Activated naive CD4-positive, alpha-beta T cell treated with anti-CD3 and anti-CD28 coated beads, Interleukin-2, amount 50 U/mL, for 16 hours (primary cell): Measurements from ENCODE around the gene C6orf141.

Experiments used
- DNase-seq: peaks from one replicate; pipeline ENCODE4 v3.0.0-alpha.2; 2020

Gene C6orf141

DNA sequence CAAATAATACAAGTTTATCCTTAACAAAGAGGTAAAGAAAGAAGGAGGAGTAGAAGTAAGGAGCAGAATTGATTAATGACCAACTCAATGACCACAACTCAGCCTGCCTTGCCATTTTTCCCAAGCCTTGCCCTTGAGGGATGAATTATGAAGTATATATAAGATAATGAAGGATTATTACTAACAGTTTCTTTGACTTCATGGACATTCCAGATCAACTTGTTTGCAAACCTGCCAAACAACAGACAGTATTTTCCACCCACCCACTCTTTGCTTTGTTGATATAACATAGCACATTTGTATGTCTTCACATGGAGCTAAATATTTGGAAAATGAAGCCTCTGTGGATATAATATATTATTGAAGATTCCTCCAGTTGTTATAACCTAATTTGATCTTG lies 9.9 kb upstream of the C6orf141 start:
- DNase-seq, result no peak

DNA sequence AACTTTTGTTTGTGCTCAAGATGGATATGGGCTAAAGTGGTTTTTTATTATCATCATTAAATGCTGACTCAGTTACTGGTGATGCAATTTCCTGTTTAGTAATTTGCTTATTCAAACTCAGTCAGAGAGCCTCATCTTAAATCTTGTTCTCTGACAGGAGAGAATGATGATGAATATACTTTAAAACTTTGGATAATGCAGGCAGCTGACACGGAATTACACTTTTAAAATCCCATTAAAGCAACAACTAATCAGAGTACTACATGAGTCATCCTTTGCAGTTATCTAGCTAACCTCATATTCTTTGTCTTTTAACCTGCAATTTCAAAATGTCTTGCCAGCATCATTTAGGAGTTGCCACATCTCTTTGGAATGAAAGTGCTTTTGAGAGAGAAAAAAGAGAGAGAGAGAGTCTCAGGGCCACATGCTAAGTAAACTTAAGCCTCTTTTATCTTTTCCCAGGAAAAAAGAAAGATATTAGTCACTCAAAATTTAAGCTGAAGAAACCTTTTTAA lies 9.2 kb upstream of the C6orf141 start:
- no peak for DNase-seq

DNA sequence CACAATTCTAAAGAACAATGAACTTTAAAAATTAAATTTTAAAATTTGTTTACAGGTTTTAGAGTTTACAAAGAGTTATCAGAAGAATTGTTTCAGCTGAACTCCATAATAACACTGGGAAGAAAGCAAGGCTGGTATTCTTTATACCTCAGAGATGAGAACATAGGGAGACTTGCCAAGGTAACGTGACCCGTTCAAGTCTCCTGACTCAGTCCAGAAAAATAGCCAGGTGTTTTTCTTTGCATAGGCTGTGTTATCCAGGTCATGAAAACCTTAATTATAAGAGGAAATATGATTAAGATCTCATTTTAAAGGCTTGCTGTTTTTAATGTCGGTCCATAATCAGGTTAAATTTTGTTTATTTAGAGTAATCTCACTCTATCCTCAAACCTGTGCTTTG lies 8.5 kb upstream of the C6orf141 start:
- no peak for DNase-seq

DNA sequence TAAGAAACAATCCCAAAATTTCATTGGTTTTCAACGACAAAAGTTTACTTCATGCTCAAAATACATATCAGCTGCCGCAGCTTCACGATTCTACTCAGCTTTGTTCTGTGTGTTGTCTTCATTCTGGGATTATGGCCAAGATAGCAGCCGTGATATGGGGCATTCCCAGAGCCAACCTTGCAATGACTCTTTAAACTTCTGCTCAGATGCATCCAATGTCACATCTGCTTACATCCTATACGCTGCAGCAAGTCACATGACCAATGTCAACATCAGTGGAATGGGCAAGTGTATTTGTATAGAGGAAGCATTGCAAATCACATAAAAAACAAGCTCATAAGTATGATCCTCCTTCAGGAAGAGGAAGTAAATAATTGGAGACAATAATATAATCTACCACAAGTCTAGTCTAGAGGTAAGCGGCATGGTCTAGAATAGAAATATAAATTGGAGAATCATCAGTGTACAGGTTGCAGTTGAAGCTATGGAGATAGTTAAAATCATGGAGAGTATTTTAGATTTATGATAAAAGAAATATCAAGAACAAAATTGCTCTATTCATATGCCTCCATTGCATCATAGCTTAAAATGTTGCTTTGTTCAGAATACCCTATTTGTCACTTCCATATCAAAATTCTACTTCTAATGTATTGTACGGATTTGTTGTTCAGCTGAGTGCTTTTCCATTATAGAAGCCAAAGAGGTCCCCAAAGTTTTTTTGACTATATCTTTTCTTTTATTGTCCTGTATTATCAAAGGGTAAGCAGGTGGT lies 7.2 kb upstream of the C6orf141 start:
- no peak for DNase-seq

DNA sequence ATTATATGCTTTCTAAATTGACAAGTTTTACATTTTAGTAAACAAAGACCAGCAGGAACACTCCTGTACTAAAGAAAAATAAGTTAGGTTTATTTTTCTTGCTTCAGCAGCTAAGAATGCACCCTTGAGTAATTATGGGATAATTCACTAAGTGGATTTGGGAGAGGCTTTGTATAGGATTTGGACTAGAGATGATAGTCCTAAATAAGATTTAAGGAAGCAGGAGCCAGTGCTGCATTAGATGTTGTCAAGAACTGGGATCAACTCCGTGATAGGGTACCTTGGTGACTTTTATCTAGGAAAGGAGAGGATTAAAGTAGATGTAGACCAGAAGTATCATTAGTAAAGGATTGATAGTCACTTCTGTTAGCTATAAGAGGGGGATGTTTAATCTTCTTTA lies 4.1 kb upstream of the C6orf141 start:
- no peak for DNase-seq

DNA sequence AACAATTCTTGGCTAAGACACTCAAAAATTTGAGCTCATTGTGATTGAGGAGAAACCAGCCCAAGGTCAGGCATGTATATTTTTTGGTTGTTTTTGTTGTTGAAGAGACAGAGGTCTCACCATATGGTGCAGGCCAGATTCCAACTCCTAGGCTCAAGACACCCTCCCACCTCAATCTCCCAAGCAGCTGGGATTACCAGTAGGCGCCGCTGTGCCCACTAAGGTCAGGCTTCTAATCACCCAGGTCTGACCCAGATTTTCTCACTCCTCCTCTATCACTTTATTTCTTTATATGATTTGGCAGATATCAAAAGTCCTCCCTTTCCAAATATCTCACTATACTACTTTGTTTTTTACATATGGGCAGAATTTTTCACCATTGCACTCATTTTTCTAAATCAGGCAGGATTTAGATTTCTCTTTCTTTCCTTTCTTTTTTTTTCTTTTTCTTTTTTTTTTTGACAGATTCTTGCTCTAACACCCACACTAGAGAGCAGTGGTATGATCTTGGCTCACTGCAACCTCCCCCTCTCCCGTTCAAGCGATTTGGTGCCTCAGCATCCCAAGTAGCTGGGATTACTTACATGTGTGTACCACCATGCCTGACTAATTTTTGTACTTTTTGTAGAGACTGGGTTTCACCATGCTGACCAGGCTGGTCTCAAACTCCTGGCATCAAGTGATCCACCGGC lies 1.7 kb upstream of the C6orf141 start:
- no peak for DNase-seq

DNA sequence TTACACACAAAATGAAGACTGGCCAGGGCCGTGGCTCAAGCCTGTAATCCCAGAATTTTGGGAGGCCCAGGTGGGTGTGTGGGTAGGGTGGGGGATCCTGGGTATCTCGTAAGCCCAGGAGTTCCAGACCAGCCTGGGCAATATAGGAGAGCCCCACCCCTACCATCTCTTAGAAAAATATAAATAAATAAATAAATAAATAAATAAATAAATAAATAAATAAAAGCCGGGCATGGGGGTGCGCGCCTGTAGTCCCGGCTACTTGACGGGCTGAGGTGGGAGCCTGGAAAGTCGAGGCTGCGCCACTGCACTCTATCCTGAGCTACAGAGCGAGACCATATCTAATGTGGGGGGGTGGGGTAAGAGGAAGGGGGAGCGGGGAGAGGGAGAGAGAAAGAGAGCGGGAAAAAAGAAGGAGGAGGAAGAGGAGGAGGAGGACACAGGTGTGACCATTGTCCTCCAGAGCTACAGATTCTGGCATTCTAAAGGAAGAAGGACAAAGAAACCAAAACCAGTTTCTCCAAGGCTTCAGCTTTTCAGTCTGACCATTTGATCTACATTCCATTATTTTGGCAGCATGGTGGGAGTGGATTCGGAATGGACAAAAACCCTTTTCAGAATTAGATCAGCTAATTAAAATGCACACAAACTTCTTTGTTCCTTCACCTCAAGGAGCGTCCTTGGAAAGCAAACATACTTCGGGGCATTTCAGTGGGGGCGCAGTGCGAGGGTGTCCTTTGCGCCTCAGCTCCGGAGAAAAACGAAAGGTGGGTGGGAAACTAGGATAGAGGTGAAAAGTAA lies 577 bp upstream of the C6orf141 start:
- no peak for DNase-seq

DNA sequence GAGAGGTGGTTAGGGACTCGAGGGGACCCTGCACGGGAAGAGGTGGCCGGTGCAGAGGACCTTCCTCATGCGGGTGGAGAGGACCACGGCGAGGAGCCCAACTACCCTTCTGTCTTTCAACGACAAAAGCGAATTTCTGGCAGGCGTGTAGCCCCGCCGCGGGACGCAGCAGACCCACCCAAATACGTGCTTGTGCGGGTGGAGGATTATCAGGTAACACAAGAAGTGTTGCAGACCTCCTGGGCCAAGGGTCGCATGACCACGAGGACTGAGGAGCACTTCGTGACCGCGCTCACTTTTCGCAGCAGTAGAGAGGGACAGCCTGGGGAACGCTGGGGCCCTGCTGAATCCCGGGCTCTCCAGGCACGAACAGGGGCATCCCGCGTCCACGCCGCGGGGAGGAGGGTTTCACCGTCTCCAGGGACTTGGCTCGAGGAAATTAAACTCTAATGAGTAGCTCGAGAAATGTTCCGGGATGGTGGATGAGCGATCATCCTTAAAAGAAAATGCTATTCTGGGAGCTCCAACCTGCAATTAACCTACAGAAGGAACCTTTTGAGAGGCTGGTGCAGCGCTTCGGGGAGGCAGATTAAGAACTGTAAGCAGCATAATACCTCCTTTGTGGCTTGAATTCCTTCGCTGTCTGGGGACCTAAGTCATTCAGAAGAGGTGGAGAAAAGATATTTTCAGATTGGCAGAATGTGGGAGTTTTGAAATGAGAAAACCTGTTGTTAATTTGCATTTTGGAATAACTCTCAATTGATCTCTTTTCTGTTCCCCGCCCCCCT lies 804 bp downstream of the C6orf141 start:
- DNase-seq, result no peak

DNA sequence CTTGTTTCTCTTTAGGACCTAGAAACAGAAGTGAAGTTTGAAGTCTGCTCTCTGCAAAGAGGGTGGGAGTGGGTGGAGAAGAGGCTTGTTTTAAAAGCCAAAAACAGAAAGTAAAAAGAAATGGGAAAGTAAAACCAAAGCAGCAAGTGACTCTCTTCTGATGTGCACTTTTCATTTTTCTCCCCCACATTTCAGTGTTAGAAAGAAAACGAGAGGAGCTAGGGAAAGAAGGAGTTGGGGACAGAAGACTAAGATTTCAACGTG lies 1.3 kb downstream of the C6orf141 start:
- no peak for DNase-seq

DNA sequence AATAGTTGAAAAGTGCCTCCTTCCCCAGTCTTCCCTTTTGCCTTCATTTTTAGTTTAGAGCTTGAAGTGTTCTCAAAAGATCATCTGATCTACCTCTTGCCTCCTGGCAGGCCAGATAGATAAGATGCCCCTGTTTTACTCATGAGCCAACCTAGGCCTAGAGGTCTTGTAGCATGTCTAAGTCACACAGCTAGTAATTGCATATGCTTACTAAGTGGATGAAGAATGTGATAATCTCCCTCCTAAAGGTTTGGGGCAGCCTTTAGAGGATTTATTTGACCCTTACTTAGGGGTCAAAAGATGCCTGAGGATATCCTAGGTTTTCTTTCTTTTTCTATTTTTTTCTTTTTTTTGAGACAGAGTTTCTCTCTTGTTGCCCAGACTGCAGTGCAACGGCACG lies 2.1 kb downstream of the C6orf141 start:
- no peak for DNase-seq

DNA sequence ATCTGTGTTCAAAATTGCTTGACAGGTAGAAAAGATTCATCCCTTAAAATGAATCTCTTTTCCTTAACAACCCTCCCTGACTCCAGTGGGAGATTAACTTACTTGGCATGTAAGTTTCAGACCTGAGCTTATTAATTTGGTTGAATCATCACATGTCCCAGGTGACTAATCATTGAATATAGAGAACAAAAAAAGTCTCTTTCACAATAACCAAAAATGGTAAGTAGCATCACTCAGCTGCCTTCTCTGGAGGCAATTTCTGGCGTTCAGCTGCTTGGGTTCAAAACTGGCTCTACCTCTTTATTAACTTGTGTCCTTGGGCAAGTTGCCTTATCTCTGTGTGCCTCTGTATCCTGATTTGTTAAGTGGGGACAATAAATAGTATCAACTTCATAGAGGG lies 2.9 kb downstream of the C6orf141 start:
- DNase-seq, result no peak

DNA sequence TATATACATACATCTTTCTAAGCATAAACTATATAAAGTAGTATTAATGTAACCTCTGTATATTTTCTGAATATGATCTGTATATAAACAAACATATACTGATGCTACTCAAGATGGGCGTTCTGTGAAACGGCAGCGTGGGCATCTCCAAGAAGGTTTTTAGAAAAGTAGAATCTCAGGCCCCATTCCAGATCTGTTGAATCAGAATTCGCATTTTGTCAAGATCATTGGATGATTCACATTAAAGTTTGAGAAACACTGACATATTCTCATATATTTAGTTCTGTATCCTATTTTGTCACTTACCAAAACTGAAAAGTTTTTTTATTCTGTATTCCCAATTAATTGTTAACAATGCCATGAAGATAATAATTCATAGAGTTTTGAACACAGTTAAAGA lies 5.5 kb downstream of the C6orf141 start:
- DNase-seq, result no peak

DNA sequence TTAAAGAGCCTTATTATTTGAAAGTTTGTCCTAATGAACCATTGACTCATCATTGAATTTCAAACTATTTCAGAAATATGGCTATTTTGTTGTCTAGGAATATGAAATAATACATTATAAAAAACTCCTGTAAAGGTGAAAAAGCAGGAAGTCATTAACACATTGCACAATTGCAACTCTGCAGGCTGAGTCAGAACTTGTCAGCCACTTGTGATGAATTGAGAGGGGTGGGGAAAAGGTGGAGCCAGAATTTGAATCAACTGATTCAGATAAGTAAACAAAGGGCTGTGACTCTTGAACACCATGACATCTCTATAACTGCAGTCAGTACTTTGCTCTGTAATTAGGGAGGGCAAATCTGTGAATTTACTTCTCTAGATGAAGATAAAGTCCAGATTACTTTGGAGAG lies 6.0 kb downstream of the C6orf141 start:
- no peak for DNase-seq

DNA sequence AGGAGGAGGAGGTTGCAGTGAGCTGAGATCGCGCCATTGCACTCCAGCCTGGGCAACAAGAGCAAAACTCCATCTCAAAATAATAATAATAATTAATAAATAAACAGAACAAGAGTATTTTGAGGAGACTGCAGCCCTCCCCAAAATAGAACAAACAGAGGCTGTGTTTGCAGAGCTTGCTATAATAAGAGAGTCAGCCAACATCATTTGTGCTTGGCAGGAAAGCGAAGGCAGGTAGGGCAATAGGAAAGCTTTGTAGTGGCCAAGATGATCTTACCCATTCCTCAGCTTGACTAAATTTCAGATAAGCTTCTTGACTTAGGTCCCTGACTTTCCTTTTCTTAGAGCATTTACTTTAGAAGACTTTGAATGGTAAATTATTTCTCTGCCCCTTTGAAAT lies 6.7 kb downstream of the C6orf141 start:
- no peak for DNase-seq

DNA sequence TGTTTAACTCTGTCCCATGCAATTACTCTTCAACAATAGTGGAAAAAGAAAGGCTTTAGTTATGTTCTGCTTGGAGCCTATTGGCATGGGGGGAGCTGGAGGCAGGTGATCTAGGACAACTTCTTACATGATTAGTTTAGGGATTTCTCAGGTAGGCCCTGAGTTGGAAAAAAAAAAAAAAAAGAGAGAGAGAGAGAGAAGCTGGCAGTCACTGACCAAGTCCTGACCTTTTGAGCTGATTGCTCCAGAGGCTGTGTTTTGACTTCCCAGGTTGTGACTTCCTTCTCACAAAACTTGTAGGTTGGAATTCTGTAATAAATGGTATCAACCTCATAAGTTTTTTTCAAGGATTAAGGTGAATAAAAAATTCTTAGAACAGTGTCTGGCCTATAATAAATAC lies 7.8 kb downstream of the C6orf141 start:
- DNase-seq, result no peak

DNA sequence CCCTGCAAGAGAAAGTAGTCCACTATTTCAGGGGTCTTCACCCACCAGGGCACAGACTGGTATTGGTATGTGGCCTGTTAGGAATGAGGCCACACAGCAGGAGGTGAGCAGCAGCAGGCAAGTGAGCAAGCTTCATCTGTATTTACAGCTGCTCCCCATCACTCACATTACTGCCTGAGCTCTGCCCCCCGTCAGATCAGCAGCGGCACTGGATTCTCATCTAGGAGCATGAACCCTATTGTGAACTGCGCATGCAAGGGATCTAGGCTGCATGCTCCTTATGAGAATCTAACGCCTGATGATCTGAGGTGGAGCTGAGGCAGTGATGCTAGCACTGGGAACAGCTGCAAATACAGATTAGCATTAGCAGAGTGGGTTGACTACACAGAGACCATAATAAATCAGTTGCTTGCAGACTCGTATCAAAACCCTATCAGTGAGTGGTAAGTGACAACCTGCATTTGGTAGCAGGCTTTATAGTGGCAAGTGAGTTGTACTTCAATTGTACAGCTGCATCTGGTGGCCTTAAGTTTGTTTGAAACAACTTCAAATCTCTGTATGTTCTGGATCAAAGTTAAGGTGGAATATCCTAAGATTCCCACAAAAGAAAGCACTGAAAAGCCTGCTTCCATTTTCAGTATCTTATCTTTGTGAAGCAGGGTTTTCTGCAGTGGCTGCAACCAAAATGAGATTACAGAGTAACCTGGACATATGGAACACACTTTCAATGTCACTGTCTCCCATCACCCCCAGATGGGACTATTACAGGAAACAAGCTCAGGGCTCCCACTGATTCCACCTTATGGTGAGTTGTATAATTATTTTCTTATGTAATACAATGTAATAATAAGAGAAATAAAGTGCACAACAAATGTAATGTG lies 12.8 kb downstream of the C6orf141 start:
- no peak for DNase-seq

DNA sequence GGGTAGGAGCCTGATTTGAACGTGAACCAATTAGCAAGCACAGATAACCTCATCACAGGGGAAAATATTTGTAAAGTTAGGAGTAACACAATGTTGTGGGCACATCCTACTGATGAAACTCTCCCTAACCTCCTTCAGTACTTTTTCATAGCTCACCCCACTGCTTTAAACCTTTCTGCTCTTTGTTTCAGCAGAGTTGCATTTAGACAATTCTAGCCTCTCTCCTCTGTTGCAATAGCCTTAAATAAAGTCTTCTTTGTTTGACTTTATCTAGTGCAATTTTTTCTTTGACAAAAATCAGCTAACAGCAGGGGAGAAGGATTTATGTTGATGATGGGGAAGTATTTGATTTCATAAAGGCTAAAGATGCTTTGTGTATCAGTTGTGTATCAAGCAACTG lies 14.1 kb downstream of the C6orf141 start:
- no peak for DNase-seq

DNA sequence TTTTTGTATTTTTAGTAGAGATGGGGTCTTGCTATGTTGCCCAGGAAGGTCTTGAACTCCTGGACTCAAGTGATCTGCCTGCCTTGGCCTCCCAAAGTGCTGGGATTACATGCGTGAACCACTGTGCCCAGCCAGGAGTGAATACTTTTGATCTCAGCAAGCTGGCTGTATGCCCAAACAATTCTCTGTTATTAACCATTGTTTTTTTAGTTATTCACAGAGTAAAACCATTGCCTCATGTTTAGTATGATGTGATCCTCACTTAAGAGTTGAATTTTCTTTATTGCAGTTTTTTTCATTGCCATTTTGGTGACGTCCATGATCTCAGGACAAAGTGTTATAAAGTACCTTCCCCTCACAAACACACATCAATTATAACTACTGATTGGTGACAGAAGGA lies 14.8 kb downstream of the C6orf141 start:
- no peak for DNase-seq

DNA sequence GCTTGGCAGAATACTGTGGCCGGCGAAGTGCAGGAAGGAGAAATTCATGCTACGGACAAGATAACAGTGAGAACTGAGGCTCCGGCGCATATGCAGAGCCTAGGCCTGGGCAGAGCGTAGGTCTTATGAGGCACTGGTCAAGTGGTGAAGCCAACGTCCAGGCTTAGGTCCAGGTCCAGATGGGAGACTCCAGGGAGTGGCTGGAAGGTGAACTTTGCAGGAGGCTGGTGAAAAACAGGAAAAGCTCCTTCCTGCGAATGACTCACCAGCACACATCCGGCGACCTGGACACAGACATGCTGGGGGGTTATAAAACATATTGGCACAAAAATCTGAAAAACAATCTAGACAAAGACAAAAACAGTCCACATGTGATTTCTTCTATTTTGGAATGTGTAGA lies 15.4 kb downstream of the C6orf141 start:
- no peak for DNase-seq

DNA sequence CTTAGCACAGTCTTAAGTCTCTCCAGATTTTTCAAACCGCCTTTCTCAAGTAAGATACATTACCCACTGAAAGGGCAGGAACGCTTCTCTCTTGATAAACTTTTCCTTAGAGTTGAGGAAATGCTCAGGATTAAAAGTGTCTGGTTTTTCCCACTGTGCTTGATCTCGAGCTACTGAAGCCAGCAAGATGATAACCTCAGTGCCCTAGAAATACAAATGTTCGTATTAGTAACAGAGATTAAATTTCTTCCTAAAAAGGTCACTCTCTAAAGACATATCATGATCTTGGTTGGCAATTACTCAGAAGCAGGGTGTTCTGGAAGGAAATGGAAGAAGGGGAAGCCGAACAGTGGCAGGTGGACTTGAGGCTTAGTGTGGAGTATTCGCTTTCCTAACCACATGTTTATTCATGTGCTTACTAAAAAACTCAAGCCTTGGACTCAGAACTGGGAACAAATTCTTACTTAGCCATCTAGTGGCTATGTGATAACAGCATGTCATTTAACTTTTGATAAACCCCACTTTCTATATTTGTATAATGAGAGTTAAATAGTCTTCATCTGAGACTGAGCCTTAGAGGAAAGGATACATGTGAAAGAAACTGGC lies 20.1 kb downstream of the C6orf141 start:
- DNase-seq, result no peak

DNA sequence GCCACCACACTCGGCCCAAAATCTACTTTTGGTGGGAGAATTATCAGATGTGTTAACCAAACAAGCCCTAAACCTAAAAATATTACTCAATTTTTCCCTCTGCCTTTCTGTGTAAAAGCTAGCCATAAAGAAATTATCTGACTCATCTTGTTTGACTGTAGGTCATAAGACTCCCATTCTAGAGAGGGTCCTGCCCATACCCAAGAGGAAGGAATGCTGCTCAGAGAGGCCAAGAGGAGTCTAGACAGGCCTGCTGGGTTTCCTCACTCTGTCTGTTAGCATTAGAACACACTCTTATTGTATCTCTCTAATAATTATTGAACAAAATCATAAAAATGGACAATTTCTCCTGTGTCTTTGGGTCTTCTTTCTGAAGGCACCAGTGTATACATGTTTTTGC lies 26.1 kb downstream of the C6orf141 start:
- no peak for DNase-seq

DNA sequence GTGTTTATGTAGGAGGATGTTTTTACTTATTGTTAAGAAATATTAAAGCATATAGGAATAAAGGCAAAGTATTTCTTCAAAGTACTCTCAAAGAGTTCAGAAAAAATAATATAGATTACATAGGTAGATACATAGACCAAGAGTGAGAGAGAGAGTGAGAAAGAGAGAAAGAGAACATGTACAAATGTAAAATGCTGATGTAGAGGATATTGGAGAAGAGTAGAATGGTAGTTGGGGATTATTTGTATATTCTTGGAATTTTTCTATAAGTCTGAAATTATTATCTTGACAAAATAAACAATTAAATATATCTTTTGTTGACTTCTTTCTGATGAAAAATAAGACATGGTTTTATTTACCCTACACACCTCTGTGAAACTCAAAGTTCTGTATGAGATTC lies 29.2 kb downstream of the C6orf141 start:
- DNase-seq, result no peak
